Measurements from ENCODE around the gene THBS3. TPM values are rescaled to one million over a fixed set of nuclear protein-coding genes. Genes with fewer than 3 reads are reported as not detected.

THBS3 gene
- total and polyA plus RNA-seq, 9 of the 15 experiments (the other 6 are each of a cell fraction or from before 2014, with no cell fraction given) = 0.59 to 8.3 (median 3.2) TPM

GRCh38 chr1:155226910-155227260 is 19.2 kb upstream of the THBS3 start (continued):
- TF ChIP-seq ZBTB2 (IDR thresholded peaks at IDR 0.05) (0 out of 2 replicates have a peak, but pooled peaks have one; percentile 12), ZNF717 (CRISPR knock-in tag; IDR thresholded peaks at IDR 0.05) (no peak), SIN3B (IDR thresholded peaks at IDR 0.05; ENCODE audit: low read depth) (peak; percentile 33; the same call in 1 of the 2 replicates), CREB5 (CRISPR knock-in tag; IDR thresholded peaks at IDR 0.05) (no peak), RBM14 (IDR thresholded peaks at IDR 0.05; ENCODE audit: borderline replicate concordance, insufficient read depth, low read depth, low read length) (no peak), ZNF224 (CRISPR knock-in tag; IDR thresholded peaks at IDR 0.05) (no peak), ZNF239 (CRISPR knock-in tag; IDR thresholded peaks at IDR 0.05) (no peak), AFF4 (CRISPR knock-in tag; IDR thresholded peaks at IDR 0.05) (0 out of 2 replicates have a peak, but pooled peaks have one; percentile 22), ZNF282 (CRISPR knock-in tag; IDR thresholded peaks at IDR 0.05) (no peak), MEF2D (tag; conservative IDR thresholded peaks at IDR 0.05; ENCODE audit: low read depth) (no peak), RERE (CRISPR knock-in tag; IDR thresholded peaks at IDR 0.05; ENCODE audit: borderline replicate concordance) (no peak), ZNF431 (CRISPR knock-in tag; IDR thresholded peaks at IDR 0.05) (peak; percentile 19; the same call in 1 of the 2 replicates), ZNF347 (CRISPR knock-in tag; IDR thresholded peaks at IDR 0.05; ENCODE audit: low read depth) (no peak), TCF3 (CRISPR knock-in tag; IDR thresholded peaks at IDR 0.05) (no peak), PTTG1 (tag; IDR thresholded peaks at IDR 0.05; ENCODE audit: low read depth) (no peak), HNRNPUL1 (IDR thresholded peaks at IDR 0.05; ENCODE audit: low read length) (no peak)
